SK-N-SH (cell line): ENCODE data around the gene SRRM4.

Experiments used
- CHD2 ChIP-seq: fragments of 150-350 bp; IDR thresholded peaks from 2 replicates; pipeline ENCODE4 v1.6.1; 2018; ENCODE audit warnings: low read length; ENCODE audit not compliant: partially characterized antibody
- POLR2AphosphoS5 ChIP-seq: IDR thresholded peaks from 2 replicates; pipeline ENCODE4 v1.6.1; 2012; ENCODE audit warnings: low read depth, low read length
- RAD21 ChIP-seq: IDR thresholded peaks from 2 replicates; pipeline ENCODE4 v1.6.1; 2012; ENCODE audit warnings: mild to moderate bottlenecking, low read length
- RXRA ChIP-seq: IDR thresholded peaks from 2 replicates; pipeline ENCODE4 v1.4.0; 2012; ENCODE audit warnings: low read depth, mild to moderate bottlenecking, borderline replicate concordance
- TAF1 ChIP-seq: IDR thresholded peaks from 2 replicates; pipeline ENCODE4 v1.6.1; 2012; ENCODE audit warnings: low read depth, mild to moderate bottlenecking, low read length, moderate library complexity, borderline replicate concordance
- TF ChIP-seq, protein P1 (sequence below): fragments of 200-600 bp; sonication (generic); IDR thresholded peaks from 2 replicates; pipeline ENCODE4 v1.6.1; 2017; ENCODE audit warnings: antibody characterized with exemption, mild to moderate bottlenecking, moderate library complexity
- TF ChIP-seq, protein P2 (sequence below): IDR thresholded peaks from 2 replicates; pipeline ENCODE4; 2012

DNA sequence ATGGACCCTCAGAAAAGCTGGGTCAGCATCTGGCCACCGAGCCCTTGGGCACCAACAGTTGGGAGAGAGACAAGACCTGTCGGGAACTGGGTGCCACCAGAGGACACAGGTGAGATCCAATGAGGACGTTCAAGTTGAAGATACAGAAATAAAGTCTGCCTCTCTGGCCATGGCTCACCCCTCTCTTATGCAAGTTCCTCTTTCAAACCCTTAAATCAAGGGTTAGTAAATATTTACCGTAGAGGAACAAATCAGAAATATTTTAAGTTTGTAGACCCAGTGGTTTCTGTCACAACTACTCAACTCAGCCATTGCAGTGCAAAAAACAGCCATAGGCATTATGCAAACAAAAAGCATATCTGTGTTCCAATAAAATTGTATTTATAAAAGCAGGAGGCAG is 120.9 kb downstream of the SRRM4 start:
- TF ChIP-seq POLR2AphosphoS5 (no peak), CHD2 (no peak), TAF1 (no peak), RXRA (no peak), RAD21 (no peak)
- TF ChIP-seq, protein P1, sequence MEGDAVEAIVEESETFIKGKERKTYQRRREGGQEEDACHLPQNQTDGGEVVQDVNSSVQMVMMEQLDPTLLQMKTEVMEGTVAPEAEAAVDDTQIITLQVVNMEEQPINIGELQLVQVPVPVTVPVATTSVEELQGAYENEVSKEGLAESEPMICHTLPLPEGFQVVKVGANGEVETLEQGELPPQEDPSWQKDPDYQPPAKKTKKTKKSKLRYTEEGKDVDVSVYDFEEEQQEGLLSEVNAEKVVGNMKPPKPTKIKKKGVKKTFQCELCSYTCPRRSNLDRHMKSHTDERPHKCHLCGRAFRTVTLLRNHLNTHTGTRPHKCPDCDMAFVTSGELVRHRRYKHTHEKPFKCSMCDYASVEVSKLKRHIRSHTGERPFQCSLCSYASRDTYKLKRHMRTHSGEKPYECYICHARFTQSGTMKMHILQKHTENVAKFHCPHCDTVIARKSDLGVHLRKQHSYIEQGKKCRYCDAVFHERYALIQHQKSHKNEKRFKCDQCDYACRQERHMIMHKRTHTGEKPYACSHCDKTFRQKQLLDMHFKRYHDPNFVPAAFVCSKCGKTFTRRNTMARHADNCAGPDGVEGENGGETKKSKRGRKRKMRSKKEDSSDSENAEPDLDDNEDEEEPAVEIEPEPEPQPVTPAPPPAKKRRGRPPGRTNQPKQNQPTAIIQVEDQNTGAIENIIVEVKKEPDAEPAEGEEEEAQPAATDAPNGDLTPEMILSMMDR, result no peak
- TF ChIP-seq, protein P2, sequence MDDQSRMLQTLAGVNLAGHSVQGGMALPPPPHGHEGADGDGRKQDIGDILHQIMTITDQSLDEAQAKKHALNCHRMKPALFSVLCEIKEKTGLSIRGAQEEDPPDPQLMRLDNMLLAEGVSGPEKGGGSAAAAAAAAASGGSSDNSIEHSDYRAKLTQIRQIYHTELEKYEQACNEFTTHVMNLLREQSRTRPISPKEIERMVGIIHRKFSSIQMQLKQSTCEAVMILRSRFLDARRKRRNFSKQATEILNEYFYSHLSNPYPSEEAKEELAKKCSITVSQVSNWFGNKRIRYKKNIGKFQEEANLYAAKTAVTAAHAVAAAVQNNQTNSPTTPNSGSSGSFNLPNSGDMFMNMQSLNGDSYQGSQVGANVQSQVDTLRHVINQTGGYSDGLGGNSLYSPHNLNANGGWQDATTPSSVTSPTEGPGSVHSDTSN, result no peak
